Measurements from ENCODE around the gene GPX2. TPM values are rescaled to one million over a fixed set of nuclear protein-coding genes. Genes with fewer than 3 reads are reported as not detected.

GPX2 gene
- total RNA-seq, 1 donor from 2014 or later: not detected

- Histone ChIP-seq H4K20me1 (ENCODE audit: low read depth) (peaks cover 10% of the 10 kb centered on the region), H2AFZ (replicated peaks) (no peak overlapping the region), H3K27me3 (peaks cover 28% of the 10 kb centered on the region), H3K27ac (no peak overlapping the region), H3K9me3 (ENCODE audit: low read depth) (no peaks in the 10 kb centered on the region), H3K4me2 (peak overlapping the region; percentile 40), H3K79me2 (ENCODE audit: low read depth) (no peaks in the 10 kb centered on the region), H3K36me3 (no peaks in the 10 kb centered on the region), H3F3A (ENCODE audit: low read depth) (peaks cover 9% of the 10 kb centered on the region), H3K4me1 (peaks cover 26% of the 10 kb centered on the region), H3K9ac (no peak overlapping the region), H3K4me3 (no peak overlapping the region)
- DNase-seq (ENCODE audit: low spot score): no peak
- Mint-ChIP-seq H3K4me3 (no peak overlapping the region), H3K9me3 (no peaks in the 10 kb centered on the region), H3K4me1 (peaks cover 13% of the 10 kb centered on the region), H3K27ac (no peak overlapping the region), H3K27me3 (ENCODE audit: insufficient read depth, low read depth) (no peaks in the 10 kb centered on the region), H3K36me3 (no peaks in the 10 kb centered on the region)
- no peak for TF ChIP-seq EZH2phosphoT487 (IDR thresholded peaks at IDR 0.05)
- TF ChIP-seq CTCF (IDR thresholded peaks at IDR 0.05): no peak
- TF ChIP-seq EZH2 (IDR thresholded peaks at IDR 0.05): no peak
These were observed 25.6 kb upstream of the GPX2 start for GRCh38 chr14:64968167-64968566.

GRCh38 chr14:64966976-64967375 is 24.4 kb upstream of the GPX2 start:
- no peaks in the 10 kb centered on the region for H3K27me3 Mint-ChIP-seq (ENCODE audit: insufficient read depth, low read depth)
- H3K9me3 Mint-ChIP-seq: no peaks in the 10 kb centered on the region
- H3K36me3 Mint-ChIP-seq: no peaks in the 10 kb centered on the region
- H3K4me1 Mint-ChIP-seq: peaks cover 13% of the 10 kb centered on the region
- no peak overlapping the region for H2AFZ ChIP-seq (replicated peaks)
- peaks cover 7% of the 10 kb centered on the region for H4K20me1 ChIP-seq (ENCODE audit: low read depth)
- H3K27ac ChIP-seq: no peak overlapping the region
- no peak overlapping the region for H3K27ac Mint-ChIP-seq
- no peaks in the 10 kb centered on the region for H3K9me3 ChIP-seq (ENCODE audit: low read depth)
- DNase-seq (ENCODE audit: low spot score): no peak
- H3K9ac ChIP-seq: no peak overlapping the region
- no peaks in the 10 kb centered on the region for H3F3A ChIP-seq (ENCODE audit: low read depth)
- peaks cover 18% of the 10 kb centered on the region for H3K27me3 ChIP-seq
- H3K4me3 Mint-ChIP-seq: no peak overlapping the region
- no peaks in the 10 kb centered on the region for H3K79me2 ChIP-seq (ENCODE audit: low read depth)
- H3K4me2 ChIP-seq: no peak overlapping the region
- TF ChIP-seq EZH2 (IDR thresholded peaks at IDR 0.05) (no peak), CTCF (IDR thresholded peaks at IDR 0.05) (no peak), EZH2phosphoT487 (IDR thresholded peaks at IDR 0.05) (no peak)
- H3K4me3 ChIP-seq: no peak overlapping the region
- peaks cover 26% of the 10 kb centered on the region for H3K4me1 ChIP-seq
- H3K36me3 ChIP-seq: no peaks in the 10 kb centered on the region

- peaks cover 5% of the 10 kb centered on the region for H3K27me3 ChIP-seq
- no peaks in the 10 kb centered on the region for H3K27me3 Mint-ChIP-seq (ENCODE audit: insufficient read depth, low read depth)
- H3K4me1 ChIP-seq: peaks cover 20% of the 10 kb centered on the region
- no peak overlapping the region for H3K4me2 ChIP-seq
- no peaks in the 10 kb centered on the region for H3K36me3 Mint-ChIP-seq
- TF ChIP-seq EZH2 (IDR thresholded peaks at IDR 0.05): no peak
- TF ChIP-seq CTCF (IDR thresholded peaks at IDR 0.05): no peak
- no peak for TF ChIP-seq EZH2phosphoT487 (IDR thresholded peaks at IDR 0.05)
- H3K9me3 ChIP-seq (ENCODE audit: low read depth): no peaks in the 10 kb centered on the region
- no peak overlapping the region for H3K27ac ChIP-seq
- no peak overlapping the region for H3K27ac Mint-ChIP-seq
- no peak overlapping the region for H3K4me3 Mint-ChIP-seq
- H3K4me3 ChIP-seq: no peak overlapping the region
- H3K79me2 ChIP-seq (ENCODE audit: low read depth): no peaks in the 10 kb centered on the region
- no peaks in the 10 kb centered on the region for H3K9me3 Mint-ChIP-seq
- no peak for DNase-seq (ENCODE audit: low spot score)
- no peak overlapping the region for H2AFZ ChIP-seq (replicated peaks)
- no peaks in the 10 kb centered on the region for H3K36me3 ChIP-seq
- H3F3A ChIP-seq (ENCODE audit: low read depth): no peaks in the 10 kb centered on the region
- no peak overlapping the region for H3K9ac ChIP-seq
- H3K4me1 Mint-ChIP-seq: peaks cover 10% of the 10 kb centered on the region
- H4K20me1 ChIP-seq (ENCODE audit: low read depth): peaks cover 7% of the 10 kb centered on the region
These were observed 22.9 kb upstream of the GPX2 start for GRCh38 chr14:64965356-64966000.
